Thymus (tissue), 2 donors: Measurements from ENCODE around the gene SDC3. TPM values are rescaled to one million over a fixed set of nuclear protein-coding genes. Genes with fewer than 3 reads are reported as not detected.

ENCODE experiments used
- polyA plus RNA-seq: library from polyadenylated mRNA; stranded (reverse); fragments of 200-250 nt; gene quantifications from one replicate; pipeline ENCODE4 v1.2.3, GENCODE V29; 2013
- total RNA-seq: library from RNA; stranded (reverse); fragments of 120-200 nt; gene quantifications from one replicate; pipeline ENCODE4 v1.2.4, GENCODE V29; 2013
- donor health status: healthy.

Gene SDC3
- total and polyA plus RNA-seq, 2 donors, result 3.8 to 15.3 TPM

Other genes with a start within 250 kb of the SDC3 start
- 0.14 TPM for gene MATN1, start 185.2 kb downstream of the SDC3 start, total RNA-seq
- 0.27 TPM for gene MATN1, start 185.2 kb downstream of the SDC3 start, polyA plus RNA-seq
- 88.6 TPM for gene LAPTM5, start 151.0 kb downstream of the SDC3 start, total RNA-seq
- gene LAPTM5, start 151.0 kb downstream of the SDC3 start, polyA plus RNA-seq, result 364 TPM
- 35.4 TPM for gene PUM1, start 157.0 kb upstream of the SDC3 start, total RNA-seq
- 36.3 TPM for gene PUM1, start 157.0 kb upstream of the SDC3 start, polyA plus RNA-seq